ENCODE measurements around the gene SETD9. TPM values are rescaled to one million over a fixed set of nuclear protein-coding genes. Genes with fewer than 3 reads are reported as not detected.
A peak's percentile ranks its signal among the peaks of the same experiment; 100 is the strongest.

The SETD9 gene
- total RNA-seq, 1 donor from 2014 or later = 39.3 TPM

DNA sequence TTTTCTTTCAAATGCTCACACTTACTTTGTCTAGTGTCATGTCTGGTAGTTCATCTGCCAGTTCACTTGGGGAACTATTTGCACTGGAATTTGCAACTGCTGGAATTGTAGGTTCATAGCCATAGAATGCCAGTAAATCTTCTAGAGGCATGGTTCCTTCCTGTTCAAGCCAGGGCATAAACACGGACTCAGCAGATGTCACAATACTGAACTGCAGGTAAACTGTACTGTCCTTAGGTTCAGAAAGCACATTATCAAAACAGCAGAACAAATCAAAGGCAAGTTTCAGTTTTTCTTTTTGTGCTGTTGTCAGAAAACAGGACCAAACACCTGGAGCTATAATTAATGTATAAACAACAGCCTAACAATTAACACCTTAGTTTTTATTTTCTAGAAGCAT is 29.5 kb downstream of the SETD9 start:
- H3K4me3 Mint-ChIP-seq = no peak overlapping the region

DNA sequence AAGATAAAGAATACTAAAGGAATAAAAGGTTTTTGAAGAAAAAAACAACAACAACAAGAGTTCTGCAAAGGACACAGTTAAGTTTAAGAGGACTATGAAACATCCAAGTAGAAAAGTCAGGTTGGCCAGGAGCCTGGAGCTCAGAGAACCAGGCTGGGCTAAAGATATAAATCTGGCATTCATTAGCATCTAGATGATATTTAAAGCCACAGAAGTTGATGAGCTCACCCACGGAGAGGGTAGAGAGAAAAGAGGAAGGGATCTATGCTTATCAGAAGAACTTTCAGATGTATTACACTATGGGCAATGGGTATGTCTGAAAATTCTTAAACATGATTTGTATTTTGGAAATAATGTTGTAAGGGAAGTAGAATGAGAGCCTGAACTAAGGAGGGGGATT is 32.6 kb downstream of the SETD9 start:
- peaks cover 28% of the 10 kb centered on the region for H3K36me3 ChIP-seq
- H3K27me3 ChIP-seq = no peaks in the 10 kb centered on the region
- TF ChIP-seq EZH2 (IDR thresholded peaks at IDR 0.05) (no peak), EZH2phosphoT487 (IDR thresholded peaks at IDR 0.05) (no peak)
- TF ChIP-seq, protein P1, sequence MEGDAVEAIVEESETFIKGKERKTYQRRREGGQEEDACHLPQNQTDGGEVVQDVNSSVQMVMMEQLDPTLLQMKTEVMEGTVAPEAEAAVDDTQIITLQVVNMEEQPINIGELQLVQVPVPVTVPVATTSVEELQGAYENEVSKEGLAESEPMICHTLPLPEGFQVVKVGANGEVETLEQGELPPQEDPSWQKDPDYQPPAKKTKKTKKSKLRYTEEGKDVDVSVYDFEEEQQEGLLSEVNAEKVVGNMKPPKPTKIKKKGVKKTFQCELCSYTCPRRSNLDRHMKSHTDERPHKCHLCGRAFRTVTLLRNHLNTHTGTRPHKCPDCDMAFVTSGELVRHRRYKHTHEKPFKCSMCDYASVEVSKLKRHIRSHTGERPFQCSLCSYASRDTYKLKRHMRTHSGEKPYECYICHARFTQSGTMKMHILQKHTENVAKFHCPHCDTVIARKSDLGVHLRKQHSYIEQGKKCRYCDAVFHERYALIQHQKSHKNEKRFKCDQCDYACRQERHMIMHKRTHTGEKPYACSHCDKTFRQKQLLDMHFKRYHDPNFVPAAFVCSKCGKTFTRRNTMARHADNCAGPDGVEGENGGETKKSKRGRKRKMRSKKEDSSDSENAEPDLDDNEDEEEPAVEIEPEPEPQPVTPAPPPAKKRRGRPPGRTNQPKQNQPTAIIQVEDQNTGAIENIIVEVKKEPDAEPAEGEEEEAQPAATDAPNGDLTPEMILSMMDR (IDR thresholded peaks at IDR 0.05) = no peak
- H3K9me3 Mint-ChIP-seq = no peaks in the 10 kb centered on the region
- peaks cover 38% of the 10 kb centered on the region for H4K20me1 ChIP-seq (ENCODE audit: low read depth)
- peaks cover 40% of the 10 kb centered on the region for H3K36me3 Mint-ChIP-seq
- no peaks in the 10 kb centered on the region for H3K4me1 Mint-ChIP-seq
- no peak for DNase-seq (ENCODE audit: low spot score)
- no peak overlapping the region for H3K27ac Mint-ChIP-seq
- H3K27me3 Mint-ChIP-seq (ENCODE audit: insufficient read depth, low read depth) = no peaks in the 10 kb centered on the region
- no peaks in the 10 kb centered on the region for H3K4me1 ChIP-seq
- H3K27ac ChIP-seq = no peak overlapping the region
- no peak overlapping the region for H3K4me3 Mint-ChIP-seq
- H3F3A ChIP-seq (ENCODE audit: low read depth) = no peaks in the 10 kb centered on the region
- H3K4me2 ChIP-seq = no peak overlapping the region
- no peak overlapping the region for H3K4me3 ChIP-seq
- H3K9ac ChIP-seq = no peak overlapping the region
- H2AFZ ChIP-seq (replicated peaks) = no peak overlapping the region
- no peaks in the 10 kb centered on the region for H3K9me3 ChIP-seq (ENCODE audit: low read depth)
- peaks cover 34% of the 10 kb centered on the region for H3K79me2 ChIP-seq (ENCODE audit: low read depth)

More for the DNA sequence above, 29.5 kb downstream of the SETD9 start:
- Histone ChIP-seq H3K79me2 (ENCODE audit: low read depth) (peaks cover 9% of the 10 kb centered on the region), H3K4me1 (no peaks in the 10 kb centered on the region), H3K4me2 (no peak overlapping the region), H3K4me3 (no peak overlapping the region), H4K20me1 (ENCODE audit: low read depth) (peaks cover 38% of the 10 kb centered on the region), H3F3A (ENCODE audit: low read depth) (no peaks in the 10 kb centered on the region), H3K9me3 (ENCODE audit: low read depth) (no peaks in the 10 kb centered on the region), H3K9ac (no peak overlapping the region), H2AFZ (replicated peaks) (no peak overlapping the region), H3K36me3 (peaks cover 32% of the 10 kb centered on the region), H3K27ac (no peak overlapping the region), H3K27me3 (no peaks in the 10 kb centered on the region)
- Mint-ChIP-seq H3K36me3 (peaks cover 36% of the 10 kb centered on the region), H3K9me3 (no peaks in the 10 kb centered on the region), H3K27ac (no peak overlapping the region), H3K27me3 (ENCODE audit: insufficient read depth, low read depth) (no peaks in the 10 kb centered on the region), H3K4me1 (no peaks in the 10 kb centered on the region)
- no peak for DNase-seq (ENCODE audit: low spot score)
- TF ChIP-seq EZH2phosphoT487 (IDR thresholded peaks at IDR 0.05) = no peak
- TF ChIP-seq EZH2 (IDR thresholded peaks at IDR 0.05) = no peak
- TF ChIP-seq, protein P1 (IDR thresholded peaks at IDR 0.05) = no peak

DNA sequence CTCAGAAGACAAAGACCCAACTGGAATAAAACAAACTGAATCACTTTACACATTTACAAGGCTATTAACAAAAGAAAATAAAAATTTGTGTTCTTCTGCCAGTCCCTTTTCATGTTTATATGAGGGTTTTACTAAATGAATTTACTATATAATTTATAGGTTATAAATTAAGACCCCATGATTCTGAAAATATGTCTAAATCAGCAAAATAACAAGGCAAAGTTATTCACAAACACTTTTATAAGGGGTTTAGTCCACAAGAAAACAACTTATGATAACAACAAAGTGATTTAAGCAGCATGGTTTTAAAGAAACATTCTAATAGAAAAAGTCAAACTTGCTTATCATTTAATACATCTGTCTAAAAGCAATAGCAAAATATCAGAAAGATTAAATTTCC is 37.7 kb downstream of the SETD9 start:
- Mint-ChIP-seq H3K36me3 (peaks cover 26% of the 10 kb centered on the region), H3K9me3 (no peaks in the 10 kb centered on the region), H3K27me3 (ENCODE audit: insufficient read depth, low read depth) (peaks cover 3% of the 10 kb centered on the region), H3K4me3 (no peak overlapping the region), H3K4me1 (peaks cover 11% of the 10 kb centered on the region), H3K27ac (no peak overlapping the region)
- Histone ChIP-seq H3K4me3 (no peak overlapping the region), H3K4me2 (no peak overlapping the region), H3K36me3 (peaks cover 22% of the 10 kb centered on the region), H3F3A (ENCODE audit: low read depth) (peaks cover 9% of the 10 kb centered on the region), H3K9ac (peak overlapping the region; percentile 11), H4K20me1 (ENCODE audit: low read depth) (peaks cover 58% of the 10 kb centered on the region), H3K9me3 (ENCODE audit: low read depth) (no peaks in the 10 kb centered on the region), H3K27me3 (no peaks in the 10 kb centered on the region), H3K27ac (no peak overlapping the region), H3K79me2 (ENCODE audit: low read depth) (peaks cover 80% of the 10 kb centered on the region), H3K4me1 (peaks cover 9% of the 10 kb centered on the region), H2AFZ (replicated peaks) (no peak overlapping the region)
- no peak for DNase-seq (ENCODE audit: low spot score)
- TF ChIP-seq EZH2 (IDR thresholded peaks at IDR 0.05) (no peak), EZH2phosphoT487 (IDR thresholded peaks at IDR 0.05) (no peak)
- TF ChIP-seq, protein P1 (IDR thresholded peaks at IDR 0.05) = no peak
